Keratinocyte (primary cell): ENCODE results near the gene GAB2. TPM values are rescaled to one million over a fixed set of nuclear protein-coding genes. Genes with fewer than 3 reads are reported as not detected.

ENCODE experiments used
- DNase-seq: peaks from one replicate; pipeline ENCODE4 v3.0.0-alpha.2; 2011; ENCODE audit warnings: low read depth, missing footprints, low spot score
- FAIRE-seq: peaks from 2 replicates; lab custom pipeline; 2011; peaks lifted over from hg19 to GRCh38; lab: Jason Lieb, UNC
- H2AFZ ChIP-seq: 2 replicates; pipeline ENCODE4 v1.6.0; 2012; ENCODE audit warnings: low read length, control low read depth, inconsistent platforms; ENCODE audit not compliant: control insufficient read depth
- H3K27ac ChIP-seq: 2 replicates; pipeline ENCODE4 v1.5.1; 2011; ENCODE audit warnings: low read length; ENCODE audit not compliant: control insufficient read depth, insufficient read depth
- H3K27me3 ChIP-seq: 3 replicates; pipeline ENCODE4 v1.6.0; 2011; ENCODE audit warnings: low read length; ENCODE audit not compliant: control insufficient read depth, insufficient read depth; ENCODE audit errors: extremely low read depth
- H3K36me3 ChIP-seq, 2 experiments: 2 replicates in 1 of 2; 3 replicates in 1 of 2; pipeline ENCODE4 v1.5.1; 2011; ENCODE audit warnings: low read length in 2 of 2, mild to moderate bottlenecking in 1 of 2; ENCODE audit not compliant: control insufficient read depth in 2 of 2, insufficient read depth in 2 of 2; ENCODE audit errors: extremely low read depth in 1 of 2
- H3K4me1 ChIP-seq: 3 replicates; pipeline ENCODE4 v1.5.1; 2011; ENCODE audit warnings: low read length; ENCODE audit not compliant: control insufficient read depth, insufficient read depth; ENCODE audit errors: extremely low read depth
- H3K4me2 ChIP-seq: 3 replicates; pipeline ENCODE4 v1.6.0; 2011; ENCODE audit warnings: low read depth, low read length; ENCODE audit not compliant: control insufficient read depth, insufficient read depth; ENCODE audit errors: extremely low read depth
- H3K4me3 ChIP-seq, 3 experiments: fragments of 200-600 bp in 1 of 3; sonication (generic) in 1 of 3; 2 replicates in 2 of 3; 3 replicates in 1 of 3; pipeline ENCODE4 v1.5.1; 2011 to 2016; ENCODE audit warnings: low read length in 3 of 3, mild to moderate bottlenecking in 3 of 3, control low read depth in 2 of 3, inconsistent platforms in 1 of 3, low read depth in 1 of 3, mixed read lengths in 1 of 3, mixed run types in 1 of 3, moderate library complexity in 1 of 3; ENCODE audit not compliant: control insufficient read depth in 2 of 3, insufficient read depth in 2 of 3; ENCODE audit errors: extremely low read depth in 1 of 3
- H3K79me2 ChIP-seq: 2 replicates; pipeline ENCODE4 v1.6.0; 2012; ENCODE audit warnings: low read length; ENCODE audit not compliant: control insufficient read depth, insufficient read depth
- H3K9ac ChIP-seq: 3 replicates; pipeline ENCODE4 v1.6.0; 2011; ENCODE audit warnings: low read length; ENCODE audit not compliant: control insufficient read depth, insufficient read depth; ENCODE audit errors: extremely low read depth
- H3K9me1 ChIP-seq: 3 replicates; pipeline ENCODE4 v1.6.0; 2011; ENCODE audit warnings: low read length; ENCODE audit not compliant: control insufficient read depth, insufficient read depth; ENCODE audit errors: extremely low read depth
- H3K9me3 ChIP-seq: 2 replicates; pipeline ENCODE4 v1.5.1; 2012; ENCODE audit warnings: low read depth, low read length; ENCODE audit not compliant: control insufficient read depth
- H4K20me1 ChIP-seq: 3 replicates; pipeline ENCODE4 v1.6.0; 2011; ENCODE audit warnings: low read length; ENCODE audit not compliant: control insufficient read depth, insufficient read depth; ENCODE audit errors: extremely low read depth
- CTCF ChIP-seq, 3 experiments: IDR thresholded peaks in 1 of 3; conservative IDR thresholded peaks in 1 of 3; optimal IDR thresholded peaks in 1 of 3; 2 replicates in 2 of 3; 3 replicates in 1 of 3; pipeline versions ENCODE3 to v1.5.1; 2011; ENCODE audit warnings: low read length in 3 of 3, mild to moderate bottlenecking in 3 of 3, moderate library complexity in 2 of 3, control low read depth in 1 of 3, inconsistent platforms in 1 of 3; ENCODE audit not compliant: insufficient read depth in 2 of 3; ENCODE audit errors: extremely low read depth in 1 of 3
- EZH2 ChIP-seq: IDR thresholded peaks from one replicate; pipeline ENCODE4 v1.6.1; 2012; ENCODE audit warnings: inconsistent platforms, mild to moderate bottlenecking, low read length, moderate library complexity
- dilution Hi-C: fragments of 300-500 bp; cut with MboI; formaldehyde crosslinking; loops from one replicate; pipeline ENCODE4 v1.7.0; 2020; ENCODE audit warnings: low sequenced_read_pairs; ENCODE audit not compliant: extremely low pct_ligation_motif_present
- polyA plus RNA-seq, 5 experiments: library from polyadenylated mRNA; depleted of rRNA in 3 of 5; stranded (reverse) in 3 of 5; stranded (forward) in 1 of 5; unstranded in 1 of 5; fragments of >200 nt; gene quantifications; 1 replicate in 1 of 5; 2 replicates in 3 of 5; 3 replicates in 1 of 5; pipeline versions ENCODE4 v1.2.1 to v1.2.3, GENCODE V29; 2011 to 2012; ENCODE audit warnings: missing spikeins in 2 of 5, low read depth in 1 of 5, low replicate concordance in 1 of 5

The GAB2 gene
- polyA plus RNA-seq, 1 donor (not counting 4 experiments of a cell fraction or from before 2014, with no cell fraction given) = 0.68 TPM

DNA sequence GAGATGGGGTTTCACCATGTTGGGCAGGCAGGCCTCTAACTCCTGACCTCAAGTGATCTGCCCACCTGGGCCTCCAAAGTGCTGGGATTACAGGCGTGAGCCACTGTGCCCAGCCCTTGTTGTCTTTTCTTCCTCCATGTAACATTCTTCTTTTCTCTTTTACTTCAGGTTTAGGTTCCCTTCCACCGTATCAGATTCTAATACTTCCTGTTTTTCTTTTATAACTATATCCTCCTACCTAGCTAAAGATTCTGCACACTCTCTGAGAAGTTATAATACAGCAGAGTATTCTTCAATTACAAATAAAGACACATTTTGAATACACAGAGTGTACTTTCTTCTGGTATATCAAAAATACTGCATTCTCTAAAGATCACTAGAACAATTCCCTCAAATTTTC is 33.2 kb upstream of the GAB2 start:
- Histone ChIP-seq H3K4me1 (no peaks in the 10 kb centered on the region), H3K9me1 (no peaks in the 10 kb centered on the region), H3K27me3 (no peaks in the 10 kb centered on the region), H2AFZ (no peak overlapping the region), H3K9ac (no peak overlapping the region), H3K9me3 (no peaks in the 10 kb centered on the region), H4K20me1 (no peaks in the 10 kb centered on the region), H3K4me3 (no peak overlapping the region), H3K27ac (no peak overlapping the region), H3K4me2 (no peak overlapping the region), H3K79me2 (no peaks in the 10 kb centered on the region), H3K36me3 (no peaks in the 10 kb centered on the region)
- dilution Hi-C loops = no loop called here
- FAIRE-seq (no peak), DNase-seq (no peak)
- no peak for TF ChIP-seq EZH2
- TF ChIP-seq CTCF (optimal IDR thresholded peaks at IDR 0.05 in 1 of 3, IDR thresholded peaks at IDR 0.05 in 1 of 3, conservative IDR thresholded peaks at IDR 0.05 in 1 of 3; ENCODE audit: extremely low read depth in 1 of 3, insufficient read depth in 2 of 3, low read length in 3 of 3) = no peak

DNA sequence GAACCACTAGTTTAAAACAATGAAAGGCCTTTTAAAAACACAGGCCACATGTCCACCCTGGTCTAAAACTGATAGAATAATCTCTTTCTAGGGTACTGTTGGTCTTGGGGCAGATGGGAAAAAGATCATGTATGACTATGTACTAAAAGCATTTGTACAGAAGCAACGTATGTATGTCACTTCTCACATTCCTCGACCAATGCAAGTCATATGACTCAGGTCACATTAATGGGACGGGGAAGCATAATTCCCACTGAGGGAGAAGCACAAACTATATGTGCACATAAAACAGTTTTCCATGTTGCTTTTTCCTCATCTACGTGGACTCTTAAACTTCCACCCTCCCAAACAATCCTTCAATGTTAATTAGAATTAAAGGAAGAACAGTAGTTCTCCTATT is 32.2 kb upstream of the GAB2 start:
- dilution Hi-C loops = no loop called here
- FAIRE-seq (no peak), DNase-seq (no peak)
- Histone ChIP-seq H3K79me2 (no peaks in the 10 kb centered on the region), H3K27me3 (no peaks in the 10 kb centered on the region), H3K9ac (no peak overlapping the region), H3K9me1 (no peaks in the 10 kb centered on the region), H4K20me1 (no peaks in the 10 kb centered on the region), H3K36me3 (no peaks in the 10 kb centered on the region), H3K4me3 (no peak overlapping the region), H2AFZ (no peak overlapping the region), H3K9me3 (no peaks in the 10 kb centered on the region), H3K4me1 (no peaks in the 10 kb centered on the region), H3K4me2 (no peak overlapping the region), H3K27ac (no peak overlapping the region)
- TF ChIP-seq EZH2 (no peak), CTCF (optimal IDR thresholded peaks at IDR 0.05 in 1 of 3, IDR thresholded peaks at IDR 0.05 in 1 of 3, conservative IDR thresholded peaks at IDR 0.05 in 1 of 3; ENCODE audit: extremely low read depth in 1 of 3, insufficient read depth in 2 of 3, low read length in 3 of 3) (no peak)
